GM19452 (cell line): ENCODE measurements around the gene JAKMIP1.

Source experiments
- ATAC-seq: cut with Tn5 transposase; IDR thresholded peaks from one replicate; pipeline ENCODE4 v1.9.1; 2021; ENCODE audit not compliant: unreplicated experiment

Gene JAKMIP1

GRCh38 chr4:6122496-6122895 lies 77.9 kb downstream of the JAKMIP1 start:
- no peak for ATAC-seq

- ATAC-seq: no peak
These were observed 78.4 kb downstream of the JAKMIP1 start for GRCh38 chr4:6121941-6122340.

- no peak for ATAC-seq
These were observed 79.0 kb downstream of the JAKMIP1 start for GRCh38 chr4:6121276-6121850.

- no peak for ATAC-seq
These were observed 80.0 kb downstream of the JAKMIP1 start for GRCh38 chr4:6120361-6120760.

- no peak for ATAC-seq
These were observed 80.8 kb downstream of the JAKMIP1 start for GRCh38 chr4:6119507-6120020.

GRCh38 chr4:6118201-6118600 lies 82.1 kb downstream of the JAKMIP1 start:
- ATAC-seq: no peak

GRCh38 chr4:6116696-6117285 lies 83.6 kb downstream of the JAKMIP1 start:
- no peak for ATAC-seq

- no peak for ATAC-seq
These were observed 84.4 kb downstream of the JAKMIP1 start for GRCh38 chr4:6115746-6116586.

GRCh38 chr4:6115342-6115741 lies 85.0 kb downstream of the JAKMIP1 start:
- ATAC-seq: no peak

GRCh38 chr4:6114601-6115000 lies 85.7 kb downstream of the JAKMIP1 start:
- ATAC-seq: no peak

- no peak for ATAC-seq
These were observed 86.2 kb downstream of the JAKMIP1 start for GRCh38 chr4:6114181-6114580.

GRCh38 chr4:6113641-6114040 lies 86.7 kb downstream of the JAKMIP1 start:
- no peak for ATAC-seq

- ATAC-seq: no peak
These were observed 87.6 kb downstream of the JAKMIP1 start for GRCh38 chr4:6112606-6113290.

GRCh38 chr4:6111354-6111960 lies 88.9 kb downstream of the JAKMIP1 start:
- no peak for ATAC-seq

- ATAC-seq: no peak
These were observed 89.5 kb downstream of the JAKMIP1 start for GRCh38 chr4:6110681-6111353.

GRCh38 chr4:6109842-6110560 lies 90.3 kb downstream of the JAKMIP1 start:
- no peak for ATAC-seq

- ATAC-seq: no peak
These were observed 92.5 kb downstream of the JAKMIP1 start for GRCh38 chr4:6107886-6108285.

GRCh38 chr4:6107114-6107791 lies 93.1 kb downstream of the JAKMIP1 start:
- no peak for ATAC-seq

- ATAC-seq: no peak
These were observed 94.2 kb downstream of the JAKMIP1 start for GRCh38 chr4:6106156-6106555.
